Left lobe of liver (tissue), 2 donors: Measurements from ENCODE around the gene ELP5. TPM values are rescaled to one million over a fixed set of nuclear protein-coding genes. Genes with fewer than 3 reads are reported as not detected.
"Not testable (repeated sequence)": the region's sequence is repeated elsewhere in the genome, so short reads cannot be mapped to it uniquely, and the experiment has no call there.

Experiments
- ATAC-seq: fragments of 200-7000 bp; cut with Tn5 transposase; one replicate; pipeline ENCODE4 v1.9.1; 2020; ENCODE audit warnings: mild to moderate bottlenecking, moderate library complexity
- DNase-seq: peaks from one replicate; pipeline ENCODE4 v3.0.0-alpha.2; 2020; ENCODE audit warnings: low spot score
- total RNA-seq: library from RNA; stranded (reverse); gene quantifications from one replicate; pipeline ENCODE4 v1.2.1, GENCODE V29; 2021
- donor health status: DM: no; HTN: no; CAD: no; lungs with moderate emphysema.
- donor health status: DM: no; HTN: yes; CAD: no.

Gene ELP5
- total RNA-seq, 1 donor from 2014 or later, result 27.5 TPM

DNA sequence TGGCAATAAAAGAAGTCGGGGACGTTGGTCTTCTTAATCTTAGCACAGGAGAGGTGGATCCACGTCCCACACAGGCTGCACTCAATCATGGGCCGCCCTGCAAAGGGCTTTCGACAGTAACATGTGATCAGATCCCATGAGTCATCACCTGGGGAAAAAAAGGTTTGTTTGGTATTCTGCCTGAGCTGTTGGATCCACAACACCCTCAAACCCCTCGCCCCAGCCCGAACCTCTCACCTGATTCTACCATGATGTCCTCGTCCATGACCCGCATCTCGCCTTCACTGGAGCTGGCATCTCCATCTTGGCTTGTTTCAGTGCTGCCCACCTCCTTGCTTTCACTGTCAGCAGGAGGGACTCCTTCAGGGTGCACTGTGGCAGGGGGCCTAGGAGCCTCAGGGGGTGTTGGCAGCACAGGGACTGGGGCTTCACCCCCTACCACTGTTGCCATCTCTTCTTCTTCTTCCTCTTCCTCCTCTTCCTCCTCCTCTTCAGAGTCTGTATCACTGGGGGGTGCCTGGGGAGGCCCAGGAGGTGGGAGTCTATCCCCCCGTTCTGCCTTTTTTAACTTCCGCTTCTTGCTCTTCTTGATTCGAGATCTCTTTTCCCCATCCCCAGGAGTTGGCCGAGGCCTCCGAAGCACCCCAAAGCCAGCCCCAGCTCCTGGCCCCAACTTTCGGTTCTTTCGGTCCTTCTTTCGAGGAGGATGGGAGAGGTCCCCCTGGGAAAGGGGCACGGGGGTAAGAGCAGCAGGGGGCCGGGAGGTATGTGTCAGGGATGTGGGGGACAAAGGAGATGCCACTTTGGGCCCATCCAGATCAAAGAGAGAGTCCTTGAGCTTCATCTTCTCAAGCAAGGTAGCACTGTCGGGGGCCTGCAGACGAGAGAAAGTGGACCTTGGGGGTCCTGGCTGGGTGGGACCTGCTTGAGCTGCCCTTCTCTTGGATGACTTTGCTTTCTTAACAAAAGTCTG lies 16.0 kb upstream of the ELP5 start:
- DNase-seq (no peak), ATAC-seq (no peak)

DNA sequence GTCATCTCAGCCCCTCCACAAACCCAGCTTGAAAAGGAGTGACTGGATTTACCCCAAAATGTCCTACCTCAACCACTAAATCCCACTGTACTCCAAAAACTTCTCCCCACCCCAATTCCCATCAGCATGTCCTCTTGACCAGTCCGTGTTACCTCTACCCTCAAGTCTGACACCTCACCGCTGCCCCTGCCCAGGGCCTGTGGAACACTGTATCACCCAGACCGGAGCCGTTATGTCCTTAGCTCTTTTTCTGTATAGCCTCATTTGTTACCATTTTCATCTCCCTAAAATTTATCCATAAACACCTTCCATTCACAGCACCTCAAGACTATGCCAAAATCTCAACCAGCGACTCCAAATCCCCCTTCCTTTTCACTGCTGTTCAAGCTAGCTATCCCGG lies 15.2 kb upstream of the ELP5 start:
- no peak for DNase-seq
- no peak for ATAC-seq

- DNase-seq, result no peak
- ATAC-seq, result no peak
Measured at GRCh38 chr17:7237266-7237760, 14.7 kb upstream of the ELP5 start.

DNA sequence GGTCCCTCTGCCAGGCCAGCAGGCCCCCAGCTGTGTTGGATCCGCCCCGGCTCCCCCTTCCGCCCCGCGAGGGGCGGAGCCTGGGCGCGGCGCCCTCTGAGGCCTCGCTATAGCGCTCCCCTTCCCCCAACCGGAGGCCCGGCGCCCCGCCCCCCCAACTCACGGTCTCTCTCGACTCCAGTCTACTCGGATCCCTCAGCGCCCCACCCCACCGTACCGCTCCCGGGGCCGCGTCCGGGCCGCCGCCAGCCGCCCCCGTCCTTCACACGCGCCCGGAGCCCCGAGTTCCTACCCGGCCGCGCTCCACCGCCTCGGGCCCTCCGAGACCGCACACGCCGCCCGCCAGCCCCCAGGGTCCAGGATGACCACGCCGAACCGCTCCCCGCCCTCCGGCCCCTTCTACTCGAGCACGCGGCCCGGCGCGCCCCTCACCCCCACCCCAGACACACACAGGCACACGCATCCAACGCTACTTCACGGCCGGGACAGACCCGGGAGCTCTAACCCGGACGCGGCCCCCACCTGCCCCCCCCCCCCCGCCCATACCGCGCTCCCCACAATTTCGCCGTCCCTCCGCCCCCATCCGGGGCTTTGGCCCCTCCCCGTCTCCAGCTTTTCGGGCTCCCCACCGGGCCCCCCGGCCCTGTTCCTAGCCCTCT lies 14.1 kb upstream of the ELP5 start:
- ATAC-seq (peak; percentile 29), DNase-seq (peak; percentile 86)

GRCh38 chr17:7238420-7239090 lies 13.5 kb upstream of the ELP5 start:
- ATAC-seq (no peak), DNase-seq (no peak)

- ATAC-seq (peak; percentile 72), DNase-seq (peak; percentile 99)
Measured at GRCh38 chr17:7239091-7240027, 12.7 kb upstream of the ELP5 start, which contains the start of gene PHF23. TSS of gene PHF23 (minus strand) at chr17:7239457. CDS start at chr17:7239279, 178 bp downstream.

DNA sequence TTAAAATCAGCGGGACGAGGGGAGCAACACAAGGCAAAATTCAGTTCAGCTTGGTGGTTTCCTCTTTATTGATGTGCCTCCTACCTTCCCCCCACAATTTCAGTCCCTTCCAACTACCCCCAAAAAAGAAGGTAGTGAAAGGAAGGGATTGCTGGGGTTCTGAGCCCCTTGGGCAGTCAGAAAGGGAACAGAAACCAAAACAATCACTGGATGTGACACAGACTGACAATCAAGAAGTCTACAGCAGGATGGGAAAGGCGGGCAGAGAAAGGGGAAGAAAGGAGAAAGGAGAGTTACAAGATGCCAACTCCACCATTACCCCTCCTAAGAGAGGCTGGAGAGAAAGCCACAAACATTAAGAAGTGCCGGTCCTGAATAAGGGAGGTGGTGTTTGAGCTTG lies 11.6 kb upstream of the ELP5 start:
- ATAC-seq, result no peak

DNA sequence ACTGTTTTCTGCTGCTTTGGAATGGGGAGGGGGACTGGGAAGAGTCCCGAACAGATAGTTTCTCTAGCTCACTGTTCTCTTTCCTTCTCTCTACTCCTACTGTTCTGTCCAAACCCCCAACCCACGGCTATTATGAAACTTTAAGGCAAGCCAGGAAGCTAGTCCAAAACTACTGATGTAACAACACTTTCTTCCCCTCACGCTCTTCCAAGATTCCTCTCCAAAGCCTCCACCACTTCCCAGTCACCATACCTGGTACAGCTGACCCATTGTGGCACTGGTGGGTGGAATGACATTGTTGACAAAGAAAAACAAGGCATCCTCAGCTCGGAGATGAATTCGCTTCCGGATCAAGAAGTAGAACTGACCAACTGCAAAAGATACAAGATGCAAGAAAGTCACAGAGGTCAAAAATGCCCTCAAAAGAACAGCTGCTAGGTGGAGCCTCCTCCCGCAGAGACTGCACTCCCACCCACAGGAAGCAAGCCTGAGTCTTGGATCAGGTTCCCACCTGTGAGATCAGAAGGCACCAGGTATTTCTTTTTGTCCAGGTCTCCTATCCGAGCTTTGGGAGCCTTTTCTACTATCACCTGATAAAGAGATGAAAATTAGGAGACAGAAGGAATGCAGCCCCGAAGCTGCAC lies 10.8 kb upstream of the ELP5 start:
- no peak for ATAC-seq
- DNase-seq, result no peak

More for the DNA sequence above, 11.6 kb upstream of the ELP5 start:
- no peak for DNase-seq

- ATAC-seq (peak; percentile 63), DNase-seq (peak; percentile 95)
Measured at GRCh38 chr17:7241783-7242716, 10.0 kb upstream of the ELP5 start, which contains the start of gene GABARAP. TSS of gene GABARAP (minus strand) at chr17:7242449. CDS start at chr17:7242330, 119 bp downstream.

- peak; percentile 61 for ATAC-seq
- peak; percentile 97 for DNase-seq
Measured at GRCh38 chr17:7242717-7243452, 9.1 kb upstream of the ELP5 start.

GRCh38 chr17:7243453-7243729 lies 8.6 kb upstream of the ELP5 start:
- ATAC-seq, result no peak
- DNase-seq, result no peak

DNA sequence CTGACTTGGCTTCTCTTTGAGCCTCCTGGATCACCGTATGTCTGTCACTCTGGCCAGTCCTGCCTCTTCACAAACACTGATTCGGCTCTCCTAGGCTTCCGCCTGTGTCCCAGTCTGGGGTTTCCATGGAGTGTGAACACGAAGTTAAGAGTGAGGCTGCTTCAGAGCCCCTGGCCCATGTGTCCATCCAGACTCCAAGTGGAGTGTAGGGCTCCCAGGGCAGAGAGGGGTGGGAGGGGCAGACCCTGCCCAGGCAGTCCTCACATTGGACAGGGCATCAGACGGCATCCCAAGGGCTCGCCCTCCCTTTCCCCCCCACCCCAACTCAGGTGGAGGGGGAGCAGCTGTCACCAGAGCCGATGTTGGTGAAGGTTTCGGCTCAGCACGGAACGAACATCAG lies 8.2 kb upstream of the ELP5 start:
- not testable (repeated sequence) for ATAC-seq
- peak; percentile 47 for DNase-seq

GRCh38 chr17:7246779-7247178 lies 5.2 kb upstream of the ELP5 start:
- ATAC-seq (no peak), DNase-seq (no peak)

GRCh38 chr17:7248796-7249195 lies 3.2 kb upstream of the ELP5 start:
- DNase-seq (no peak), ATAC-seq (no peak)

DNA sequence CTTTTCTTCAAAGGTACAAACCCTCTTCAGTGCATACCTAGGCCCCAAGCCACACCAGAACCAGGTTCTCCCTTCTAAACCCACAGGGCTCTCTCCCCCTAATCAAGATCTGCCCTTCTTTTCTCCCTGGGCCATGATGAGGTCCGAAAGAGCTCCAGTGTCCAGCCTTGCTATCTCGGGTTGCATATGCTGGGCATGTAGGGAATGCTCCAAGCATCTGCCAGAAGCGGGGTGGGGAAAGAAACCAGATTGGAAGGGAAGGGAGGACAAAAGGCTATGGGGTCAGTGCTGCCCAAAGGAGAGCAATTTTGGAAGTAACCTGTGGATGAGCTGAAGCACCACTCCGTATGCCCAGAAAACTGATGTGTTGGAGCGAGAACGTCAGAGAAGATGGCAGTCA lies 2.8 kb upstream of the ELP5 start:
- no peak for ATAC-seq
- no peak for DNase-seq

- no peak for ATAC-seq
- DNase-seq, result no peak
Measured at GRCh38 chr17:7249830-7250229, 2.2 kb upstream of the ELP5 start.

- ATAC-seq (no peak), DNase-seq (peak; percentile 52)
Measured at GRCh38 chr17:7250695-7251627, 1.1 kb upstream of the ELP5 start.
